HG03095 (cell line): ENCODE results near the gene FOXA2.

Source experiments
- ATAC-seq: cut with Tn5 transposase; IDR thresholded peaks from one replicate; pipeline ENCODE4 v1.9.1; 2021; ENCODE audit warnings: moderate library complexity; ENCODE audit not compliant: unreplicated experiment

Gene FOXA2

GRCh38 chr20:22584922-22585785 is 782 bp upstream of the FOXA2 start:
- ATAC-seq = no peak

GRCh38 chr20:22583773-22584521 is 425 bp downstream of the FOXA2 start:
- ATAC-seq = no peak

- no peak for ATAC-seq
Observed at GRCh38 chr20:22582964-22583772, 1.2 kb downstream of the FOXA2 start.

- ATAC-seq = no peak
Observed at GRCh38 chr20:22582386-22582963, 1.9 kb downstream of the FOXA2 start.

GRCh38 chr20:22581437-22582385 is 2.7 kb downstream of the FOXA2 start:
- ATAC-seq = no peak

GRCh38 chr20:22579711-22580697 is 4.4 kb downstream of the FOXA2 start:
- no peak for ATAC-seq

GRCh38 chr20:22579119-22579427 is 5.3 kb downstream of the FOXA2 start:
- no peak for ATAC-seq

GRCh38 chr20:22578221-22579118 is 5.9 kb downstream of the FOXA2 start:
- no peak for ATAC-seq

GRCh38 chr20:22577515-22578220 is 6.7 kb downstream of the FOXA2 start:
- ATAC-seq = no peak

- no peak for ATAC-seq
Observed at GRCh38 chr20:22576733-22577514, 7.4 kb downstream of the FOXA2 start.

GRCh38 chr20:22576273-22576672 is 8.1 kb downstream of the FOXA2 start:
- ATAC-seq = no peak

GRCh38 chr20:22575737-22576136 is 8.6 kb downstream of the FOXA2 start:
- no peak for ATAC-seq

GRCh38 chr20:22575087-22575721 is 9.2 kb downstream of the FOXA2 start:
- ATAC-seq = no peak

GRCh38 chr20:22574545-22575086 is 9.8 kb downstream of the FOXA2 start:
- no peak for ATAC-seq

GRCh38 chr20:22572491-22572890 is 11.9 kb downstream of the FOXA2 start:
- no peak for ATAC-seq

GRCh38 chr20:22572023-22572422 is 12.3 kb downstream of the FOXA2 start:
- no peak for ATAC-seq
